HepG2 (cell line): Measurements from ENCODE around the gene DOK4. TPM values are rescaled to one million over a fixed set of nuclear protein-coding genes. Genes with fewer than 3 reads are reported as not detected.

Source experiments
- CHD4 ChIP-seq: fragments of 200-600 bp; sonication (generic); IDR thresholded peaks from 2 replicates; pipeline ENCODE4 v1.7.0; 2017; ENCODE audit warnings: mild to moderate bottlenecking, low read length, borderline replicate concordance
- HDAC6 ChIP-seq: fragments of 200-600 bp; sonication (generic); IDR thresholded peaks from 2 replicates; pipeline ENCODE4 v1.7.0; 2017; ENCODE audit warnings: mild to moderate bottlenecking, antibody characterized with exemption, low read length, low read depth
- HOXA9 ChIP-seq: sonication (generic); formaldehyde crosslinking; IDR thresholded peaks from 2 replicates; pipeline ENCODE4 v1.8.1; 2022; ENCODE audit warnings: missing genetic modification reagents, mild to moderate bottlenecking, moderate library complexity, borderline replicate concordance
- IRF2 ChIP-seq: IDR thresholded peaks from 2 replicates; pipeline ENCODE4 v1.6.1; 2018; ENCODE audit warnings: missing genetic modification reagents, missing compliant biosample characterization
- PAX8 ChIP-seq: sonication (generic); formaldehyde crosslinking; IDR thresholded peaks from 2 replicates; pipeline ENCODE4 v1.8.0; 2022; ENCODE audit warnings: mild to moderate bottlenecking, missing genetic modification reagents, borderline replicate concordance
- REL ChIP-seq: sonication (generic); formaldehyde crosslinking; conservative IDR thresholded peaks from 2 replicates; pipeline ENCODE4 v1.8.0; 2022; ENCODE audit warnings: mild to moderate bottlenecking, missing genetic modification reagents, moderate library complexity
- ZBTB40 ChIP-seq, 2 experiments: fragments of 450-650 bp in 1 of 2; sonication (generic) in 1 of 2; formaldehyde crosslinking in 1 of 2; IDR thresholded peaks; 2 replicates each; pipeline versions ENCODE4 v1.6.1 to v1.8.0; 2016 to 2022; ENCODE audit warnings: antibody characterized with exemption in 1 of 2, mild to moderate bottlenecking in 1 of 2, missing genetic modification reagents in 1 of 2
- ZHX2 ChIP-seq, 2 experiments: sonication (generic) in 1 of 2; formaldehyde crosslinking in 1 of 2; IDR thresholded peaks; 2 replicates each; pipeline versions ENCODE4 v1.6.1 to v1.9.0; 2014 to 2022; ENCODE audit warnings: antibody characterized with exemption in 1 of 2, borderline replicate concordance in 1 of 2, inconsistent platforms in 1 of 2, low read depth in 1 of 2, missing genetic modification reagents in 1 of 2
- ZNF558 ChIP-seq: sonication (generic); formaldehyde crosslinking; IDR thresholded peaks from 2 replicates; pipeline ENCODE4 v1.9.0; 2022; ENCODE audit warnings: mild to moderate bottlenecking, missing genetic modification reagents, borderline replicate concordance
- ZNF576 ChIP-seq: sonication (generic); formaldehyde crosslinking; IDR thresholded peaks from 2 replicates; pipeline ENCODE4 v1.4.0; 2020; ENCODE audit warnings: mild to moderate bottlenecking, missing genetic modification reagents
- ZSCAN20 ChIP-seq: sonication (generic); formaldehyde crosslinking; IDR thresholded peaks from 2 replicates; pipeline ENCODE4 v1.4.0; 2020; ENCODE audit warnings: missing genetic modification reagents, mild to moderate bottlenecking, borderline replicate concordance
- polyA plus RNA-seq, 8 experiments: library from polyadenylated mRNA; depleted of rRNA in 3 of 8; stranded (reverse) in 7 of 8; unstranded in 1 of 8; fragments of >200 nt; fragmentation: Illumina TruSeq in 4 of 8; extraction: Trizol in 4 of 8; gene quantifications; 2 replicates each; pipeline versions ENCODE4 v1.2.1 to v1.2.3, GENCODE V29; 2011 to 2016; ENCODE audit warnings: low read depth in 4 of 8, missing spikeins in 1 of 8, mixed read lengths in 1 of 8; ENCODE audit not compliant: insufficient read depth in 1 of 8
- total RNA-seq, 5 experiments: library from RNA; depleted of rRNA; stranded (reverse); fragments of >200 nt; fragmentation: Illumina TruSeq; extraction: Trizol; gene quantifications; 2 replicates each; pipeline ENCODE4 v1.2.3, GENCODE V29; 2016; ENCODE audit warnings: low read depth in 1 of 5

Gene DOK4
- total and polyA plus RNA-seq, 2 of the 13 experiments (the other 11 are each of a cell fraction or from before 2014, with no cell fraction given), result 52.7 to 70.0 TPM

- TF ChIP-seq ZBTB40 (IDR thresholded peaks at IDR 0.05) (no peak), ZBTB40 (CRISPR knock-in tag; IDR thresholded peaks at IDR 0.05) (no peak), ZSCAN20 (CRISPR knock-in tag) (no peak), IRF2 (CRISPR knock-in tag) (no peak), HDAC6 (no peak), REL (peak; percentile 61; the same call in 1 of the 2 replicates), CHD4 (no peak), HOXA9 (CRISPR knock-in tag) (peak; percentile 79; the same call in 1 of the 2 replicates), ZNF558 (no peak), ZHX2 (IDR thresholded peaks at IDR 0.05; ENCODE audit: low read depth) (no peak), ZHX2 (CRISPR knock-in tag; IDR thresholded peaks at IDR 0.05; ENCODE audit: borderline replicate concordance) (no peak), ZNF576 (no peak), PAX8 (CRISPR knock-in tag) (no peak)
Observed at GRCh38 chr16:57486858-57487834, 853 bp upstream of the DOK4 start (continued).
